ENCODE data around the gene UNC13A. TPM values are rescaled to one million over a fixed set of nuclear protein-coding genes. Genes with fewer than 3 reads are reported as not detected.

Gene UNC13A
- total RNA-seq (2022) (0.15 and 0.21 TPM in 2 replicates), Bru-seq, nascent RNA (percentile 12 among the genes with signal in this experiment), BruChase-seq, experiment 1, labeled RNA remaining after a 6-hour chase (percentile 9 among the genes with signal in this experiment), BruChase-seq, experiment 2, labeled RNA remaining after a 2-hour chase (percentile 8 among the genes with signal in this experiment)
- long read RNA-seq: 0 reads

GRCh38 chr19:17687857-17688784, at the start of gene UNC13A:
UNC13A (minus strand) TSS chr19:17688354; CDS start chr19:17688199, 155 bp downstream.
- ChIA-PET CTCF (no interaction called here), POLR2A (no interaction called here)
- Mint-ChIP-seq H3K9me3 (ENCODE audit: unreplicated experiment) (no peaks in the 10 kb centered on the region), H3K36me3 (ENCODE audit: insufficient read depth, unreplicated experiment) (no peaks in the 10 kb centered on the region), H3K4me1 (ENCODE audit: insufficient read depth, unreplicated experiment) (peaks cover 12% of the 10 kb centered on the region), H3K27me3 (ENCODE audit: insufficient read depth, unreplicated experiment) (peaks cover 22% of the 10 kb centered on the region), H3K27ac (ENCODE audit: low read depth, unreplicated experiment) (peak within 1 kb of the TSS; percentile 22), H3K4me3 (ENCODE audit: unreplicated experiment) (peak within 1 kb of the TSS; percentile 35)
- no peak for DNase-seq (ENCODE audit: unreplicated experiment)
- TF ChIP-seq CTCF (IDR thresholded peaks at IDR 0.05; ENCODE audit: unreplicated experiment): no peak
- intact Hi-C loops (cut with micrococcal nuclease): no loop called here
- BruUV-seq (replicated peaks): no TSS peak

- no peak for TF ChIP-seq CTCF (IDR thresholded peaks at IDR 0.05; ENCODE audit: unreplicated experiment)
- H3K27ac Mint-ChIP-seq (ENCODE audit: low read depth, unreplicated experiment): no peak overlapping the region
- no peaks in the 10 kb centered on the region for H3K27me3 Mint-ChIP-seq (ENCODE audit: insufficient read depth, unreplicated experiment)
- DNase-seq (ENCODE audit: unreplicated experiment): no peak
- no TSS peak for BruUV-seq (replicated peaks)
- H3K4me1 Mint-ChIP-seq (ENCODE audit: insufficient read depth, unreplicated experiment): no peaks in the 10 kb centered on the region
- intact Hi-C loops (cut with micrococcal nuclease): no loop called here
- peaks cover 31% of the 10 kb centered on the region for H3K36me3 Mint-ChIP-seq (ENCODE audit: insufficient read depth, unreplicated experiment)
- no peaks in the 10 kb centered on the region for H3K9me3 Mint-ChIP-seq (ENCODE audit: unreplicated experiment)
- ChIA-PET CTCF (interaction anchor here (1.6 kb wide), 1 partner anchor 29 kb away, joined by 4 read pairs; no protein-coding TSS in a partner anchor), POLR2A (no interaction called here)
- H3K4me3 Mint-ChIP-seq (ENCODE audit: unreplicated experiment): no peak overlapping the region
Observed at GRCh38 chr19:17737690-17738153, 49.6 kb upstream of the UNC13A start.

- Mint-ChIP-seq H3K9me3 (ENCODE audit: unreplicated experiment) (no peaks in the 10 kb centered on the region), H3K4me3 (ENCODE audit: unreplicated experiment) (no peak overlapping the region), H3K36me3 (ENCODE audit: insufficient read depth, unreplicated experiment) (peaks cover 52% of the 10 kb centered on the region), H3K4me1 (ENCODE audit: insufficient read depth, unreplicated experiment) (no peaks in the 10 kb centered on the region), H3K27ac (ENCODE audit: low read depth, unreplicated experiment) (no peak overlapping the region), H3K27me3 (ENCODE audit: insufficient read depth, unreplicated experiment) (no peaks in the 10 kb centered on the region)
- BruUV-seq (replicated peaks): no TSS peak
- intact Hi-C loops (cut with micrococcal nuclease): no loop called here
- POLR2A ChIA-PET: interaction anchor here (0.6 kb wide), 1 partner anchor 654 kb away, joined by 4 read pairs; no protein-coding TSS in a partner anchor
- no peak for DNase-seq (ENCODE audit: unreplicated experiment)
- CTCF ChIA-PET: interaction anchor here (0.6 kb wide), 1 partner anchor 49 kb away, joined by 3 read pairs; no protein-coding TSS in a partner anchor
- no peak for TF ChIP-seq CTCF (IDR thresholded peaks at IDR 0.05; ENCODE audit: unreplicated experiment)
Observed at GRCh38 chr19:17735410-17735809, 47.3 kb upstream of the UNC13A start.

- ChIA-PET POLR2A (no interaction called here), CTCF (no interaction called here)
- intact Hi-C loops (cut with micrococcal nuclease): no loop called here
- TF ChIP-seq CTCF (IDR thresholded peaks at IDR 0.05; ENCODE audit: unreplicated experiment): no peak
- Mint-ChIP-seq H3K27ac (ENCODE audit: low read depth, unreplicated experiment) (no peak overlapping the region), H3K4me1 (ENCODE audit: insufficient read depth, unreplicated experiment) (no peaks in the 10 kb centered on the region), H3K27me3 (ENCODE audit: insufficient read depth, unreplicated experiment) (no peaks in the 10 kb centered on the region), H3K36me3 (ENCODE audit: insufficient read depth, unreplicated experiment) (peaks cover 62% of the 10 kb centered on the region), H3K9me3 (ENCODE audit: unreplicated experiment) (no peaks in the 10 kb centered on the region), H3K4me3 (ENCODE audit: unreplicated experiment) (no peak overlapping the region)
- no TSS peak for BruUV-seq (replicated peaks)
- DNase-seq (ENCODE audit: unreplicated experiment): no peak
Observed at GRCh38 chr19:17734146-17734545, 46.0 kb upstream of the UNC13A start.
